ENCODE results near the gene ADCY2.

ADCY2 gene

DNA sequence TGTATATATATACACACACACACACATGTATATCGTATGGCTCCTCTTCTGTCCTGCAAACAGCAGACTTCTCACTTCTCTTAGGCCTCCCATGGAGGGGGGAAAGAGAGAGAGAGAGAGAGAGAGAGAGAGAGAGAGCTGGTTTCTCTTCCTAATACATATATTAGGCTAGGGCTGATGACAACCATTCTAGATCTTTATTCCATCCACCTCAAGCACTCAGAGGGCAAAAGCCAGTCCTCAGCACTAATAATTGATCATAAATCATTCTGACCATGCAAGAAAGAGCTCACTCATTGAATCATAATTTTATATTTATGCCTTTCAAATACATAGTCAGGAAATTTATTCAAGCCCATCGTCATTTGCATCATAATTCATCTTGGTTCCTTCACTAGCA, 408.0 kb downstream of the ADCY2 start:
- TF ChIP-seq, protein P1, sequence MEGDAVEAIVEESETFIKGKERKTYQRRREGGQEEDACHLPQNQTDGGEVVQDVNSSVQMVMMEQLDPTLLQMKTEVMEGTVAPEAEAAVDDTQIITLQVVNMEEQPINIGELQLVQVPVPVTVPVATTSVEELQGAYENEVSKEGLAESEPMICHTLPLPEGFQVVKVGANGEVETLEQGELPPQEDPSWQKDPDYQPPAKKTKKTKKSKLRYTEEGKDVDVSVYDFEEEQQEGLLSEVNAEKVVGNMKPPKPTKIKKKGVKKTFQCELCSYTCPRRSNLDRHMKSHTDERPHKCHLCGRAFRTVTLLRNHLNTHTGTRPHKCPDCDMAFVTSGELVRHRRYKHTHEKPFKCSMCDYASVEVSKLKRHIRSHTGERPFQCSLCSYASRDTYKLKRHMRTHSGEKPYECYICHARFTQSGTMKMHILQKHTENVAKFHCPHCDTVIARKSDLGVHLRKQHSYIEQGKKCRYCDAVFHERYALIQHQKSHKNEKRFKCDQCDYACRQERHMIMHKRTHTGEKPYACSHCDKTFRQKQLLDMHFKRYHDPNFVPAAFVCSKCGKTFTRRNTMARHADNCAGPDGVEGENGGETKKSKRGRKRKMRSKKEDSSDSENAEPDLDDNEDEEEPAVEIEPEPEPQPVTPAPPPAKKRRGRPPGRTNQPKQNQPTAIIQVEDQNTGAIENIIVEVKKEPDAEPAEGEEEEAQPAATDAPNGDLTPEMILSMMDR (IDR thresholded peaks at IDR 0.05; ENCODE audit: low read depth, low read length) = no peak
- no peak overlapping the region for H3K4me3 ChIP-seq (ENCODE audit: low read depth, low read length)

DNA sequence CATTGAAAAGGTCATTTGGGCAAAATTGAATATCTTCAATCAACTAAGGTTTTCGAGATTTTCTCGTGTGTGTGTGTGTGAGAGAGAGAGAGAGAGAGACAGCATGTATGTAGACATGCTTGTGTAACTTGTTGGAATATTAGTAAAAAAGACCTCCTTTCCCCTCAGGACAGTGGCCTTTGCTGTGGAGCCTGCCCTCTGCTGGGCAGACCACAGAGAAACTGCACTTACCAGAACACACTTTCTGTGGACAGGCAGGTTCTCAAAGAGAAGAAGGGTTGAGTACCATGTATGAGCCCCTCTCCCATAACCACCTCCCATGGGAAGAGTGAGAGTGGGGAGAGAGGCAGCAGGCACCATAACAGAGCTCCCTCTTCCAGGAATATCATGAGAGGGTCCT, 409.4 kb downstream of the ADCY2 start:
- TF ChIP-seq, protein P1 (IDR thresholded peaks at IDR 0.05; ENCODE audit: low read depth, low read length) = peak; percentile 20
- H3K4me3 ChIP-seq (ENCODE audit: low read depth, low read length) = no peak overlapping the region

DNA sequence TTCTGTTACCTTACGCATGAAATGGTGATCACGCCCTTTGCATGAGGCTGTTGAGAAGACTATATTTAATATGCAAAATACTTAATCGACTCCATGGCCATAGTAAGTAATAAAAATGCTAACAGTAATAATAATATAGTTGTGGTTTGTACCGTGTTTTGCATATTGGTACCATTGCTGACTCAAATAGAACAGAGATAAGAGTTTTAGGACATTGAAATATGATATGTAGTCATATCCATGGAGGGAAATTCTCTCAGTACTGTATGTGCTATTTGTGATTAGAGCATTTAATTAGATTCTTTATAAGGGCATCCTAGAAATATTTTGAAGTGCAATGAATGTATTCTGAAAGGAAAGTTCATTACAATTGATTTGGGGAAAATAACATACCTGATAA, 413.1 kb downstream of the ADCY2 start:
- TF ChIP-seq, protein P1 (IDR thresholded peaks at IDR 0.05; ENCODE audit: low read depth, low read length) = no peak
- H3K4me3 ChIP-seq (ENCODE audit: low read depth, low read length) = no peak overlapping the region

DNA sequence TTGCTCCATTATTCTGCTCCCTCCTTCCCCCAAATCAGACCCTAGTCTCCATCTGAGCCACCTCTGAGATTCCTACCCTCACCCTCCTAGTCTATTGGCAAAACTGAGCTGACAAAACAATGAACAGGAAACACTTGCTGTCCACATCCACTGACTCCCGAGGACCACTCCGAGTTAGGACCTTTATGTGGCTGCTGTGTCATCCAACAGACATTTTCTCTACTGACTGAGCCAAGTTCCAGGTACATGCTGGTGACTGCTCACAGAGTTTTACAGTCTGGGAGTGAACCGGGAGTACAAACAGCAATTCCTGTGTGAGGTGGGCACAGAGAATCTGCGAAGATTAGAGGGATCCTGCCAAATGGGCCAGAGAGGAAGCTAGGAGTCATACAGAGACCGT, 415.8 kb downstream of the ADCY2 start:
- TF ChIP-seq, protein P1 (IDR thresholded peaks at IDR 0.05; ENCODE audit: low read depth, low read length) = no peak
- no peak overlapping the region for H3K4me3 ChIP-seq (ENCODE audit: low read depth, low read length)

DNA sequence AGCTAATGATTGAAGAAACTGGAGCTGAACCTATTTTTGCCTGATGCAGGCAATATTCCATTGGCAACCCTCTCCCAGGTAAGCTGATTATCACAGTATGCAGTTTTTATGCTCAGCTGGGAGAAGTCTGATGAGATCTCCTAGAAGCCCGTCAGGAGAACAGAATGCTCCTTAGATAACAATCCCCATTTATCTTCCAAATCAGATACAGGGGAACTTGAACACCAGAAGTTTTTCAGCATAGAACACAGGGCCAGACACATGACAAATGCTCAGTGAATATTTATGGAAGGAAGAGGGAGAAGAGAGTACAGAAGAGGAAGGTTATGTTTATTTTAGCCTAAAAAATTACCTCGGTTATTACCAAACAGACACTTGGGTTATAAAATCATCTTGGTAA, 417.1 kb downstream of the ADCY2 start:
- TF ChIP-seq, protein P1 (IDR thresholded peaks at IDR 0.05; ENCODE audit: low read depth, low read length) = no peak

DNA sequence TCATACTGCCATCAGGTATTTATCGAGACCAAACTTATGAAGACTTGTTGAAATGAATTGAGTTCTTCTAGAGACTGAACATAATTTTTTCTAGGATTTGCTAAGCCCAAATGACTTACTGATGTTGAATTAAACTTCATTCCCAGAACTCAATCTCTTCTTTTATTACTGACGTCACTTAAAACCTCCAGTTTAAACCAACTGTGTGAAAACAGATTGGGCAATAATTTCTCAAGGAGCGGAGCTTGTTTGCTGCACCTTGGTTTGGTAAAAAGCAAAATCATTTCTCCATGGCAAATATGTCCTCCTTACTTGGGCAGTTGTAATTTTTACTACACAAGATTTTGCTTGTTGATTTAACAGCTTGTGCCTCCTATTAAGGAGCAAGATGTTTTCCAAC, 417.6 kb downstream of the ADCY2 start:
- TF ChIP-seq, protein P1 (IDR thresholded peaks at IDR 0.05; ENCODE audit: low read depth, low read length) = no peak
- H3K4me3 ChIP-seq (ENCODE audit: low read depth, low read length) = no peak overlapping the region

More for the DNA sequence above, 417.1 kb downstream of the ADCY2 start:
- no peak overlapping the region for H3K4me3 ChIP-seq (ENCODE audit: low read depth, low read length)

DNA sequence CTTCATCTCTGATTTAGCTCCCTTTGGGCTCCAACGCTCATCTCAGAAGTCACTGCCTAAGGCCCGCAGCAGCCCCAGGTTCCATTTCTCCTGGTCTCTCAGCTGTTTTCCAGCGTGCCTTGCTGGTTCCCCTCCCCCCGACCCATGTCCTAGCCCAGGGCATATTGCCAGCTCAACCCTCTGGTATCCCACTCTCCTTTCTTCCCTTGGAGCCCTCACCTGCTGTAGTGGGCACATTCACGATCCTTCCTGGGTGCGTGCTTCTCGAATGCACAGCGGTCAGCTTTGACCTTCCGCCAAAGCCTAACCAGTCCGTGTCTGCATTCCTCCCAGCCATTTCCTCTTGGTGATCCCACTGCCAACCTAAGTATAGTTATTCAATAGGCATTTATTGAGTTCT, 418.9 kb downstream of the ADCY2 start:
- TF ChIP-seq, protein P1 (IDR thresholded peaks at IDR 0.05; ENCODE audit: low read depth, low read length) = no peak
- H3K4me3 ChIP-seq (ENCODE audit: low read depth, low read length) = no peak overlapping the region
